IMR-90 (cell line): ENCODE measurements around the gene RIMBP2.

Experiments
- MAZ ChIP-seq: IDR thresholded peaks from 2 replicates; pipeline ENCODE4 v1.6.1; 2012; ENCODE audit warnings: low read depth, mild to moderate bottlenecking, low read length, improper control_type of control experiment, moderate library complexity, borderline replicate concordance
- MXI1 ChIP-seq: IDR thresholded peaks from 2 replicates; pipeline ENCODE4 v1.6.1; 2012; ENCODE audit warnings: low read depth, mild to moderate bottlenecking, low read length, moderate library complexity, borderline replicate concordance
- NFE2L2 ChIP-seq: fragments of 150-350 bp; IDR thresholded peaks from 2 replicates; pipeline ENCODE4 v1.6.1; 2016; ENCODE audit warnings: low read depth, mild to moderate bottlenecking, low read length
- POLR2A ChIP-seq: IDR thresholded peaks from 2 replicates; pipeline ENCODE4 v1.6.1; 2012; ENCODE audit warnings: mild to moderate bottlenecking, low read depth, low read length
- RFX5 ChIP-seq: IDR thresholded peaks from 2 replicates; pipeline ENCODE4 v1.8.0; 2012; ENCODE audit warnings: low read depth, mild to moderate bottlenecking, low read length, moderate library complexity
- SMC3 ChIP-seq: fragments of 150-350 bp; IDR thresholded peaks from 2 replicates; pipeline ENCODE4 v1.6.1; 2016; ENCODE audit warnings: low read depth, mild to moderate bottlenecking, antibody characterized with exemption, low read length, moderate library complexity
- TF ChIP-seq, protein P1 (sequence below): conservative IDR thresholded peaks from 2 replicates; pipeline ENCODE4 v1.5.1; 2012; ENCODE audit warnings: mild to moderate bottlenecking, low read depth, low read length, improper control_type of control experiment
- TF ChIP-seq, protein P2 (sequence below): fragments of 150-350 bp; IDR thresholded peaks from 2 replicates; pipeline ENCODE4 v1.6.1; 2016; ENCODE audit warnings: low read depth, mild to moderate bottlenecking, low read length, moderate library complexity, borderline replicate concordance

DNA sequence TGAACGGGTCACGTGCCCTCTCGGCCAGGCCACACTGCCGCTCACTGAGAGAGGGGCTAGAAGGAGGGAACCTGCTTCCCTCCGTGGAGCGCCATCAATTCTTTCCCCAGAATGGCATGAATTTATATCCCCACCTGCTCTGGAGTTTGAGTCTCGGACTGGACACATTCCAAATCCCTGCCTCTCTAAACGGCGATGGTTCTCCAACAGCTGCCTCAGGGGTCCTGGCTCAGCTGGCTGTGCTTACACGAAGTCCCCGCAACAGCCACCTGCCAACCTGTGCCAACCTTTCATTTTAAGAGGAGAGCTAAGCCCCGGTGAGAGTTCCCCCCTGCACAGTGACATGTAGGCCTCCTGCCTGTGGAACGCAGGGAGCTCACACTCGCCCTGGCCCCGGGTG, 73.2 kb downstream of the RIMBP2 start:
- no peak for TF ChIP-seq SMC3
- TF ChIP-seq, protein P1, sequence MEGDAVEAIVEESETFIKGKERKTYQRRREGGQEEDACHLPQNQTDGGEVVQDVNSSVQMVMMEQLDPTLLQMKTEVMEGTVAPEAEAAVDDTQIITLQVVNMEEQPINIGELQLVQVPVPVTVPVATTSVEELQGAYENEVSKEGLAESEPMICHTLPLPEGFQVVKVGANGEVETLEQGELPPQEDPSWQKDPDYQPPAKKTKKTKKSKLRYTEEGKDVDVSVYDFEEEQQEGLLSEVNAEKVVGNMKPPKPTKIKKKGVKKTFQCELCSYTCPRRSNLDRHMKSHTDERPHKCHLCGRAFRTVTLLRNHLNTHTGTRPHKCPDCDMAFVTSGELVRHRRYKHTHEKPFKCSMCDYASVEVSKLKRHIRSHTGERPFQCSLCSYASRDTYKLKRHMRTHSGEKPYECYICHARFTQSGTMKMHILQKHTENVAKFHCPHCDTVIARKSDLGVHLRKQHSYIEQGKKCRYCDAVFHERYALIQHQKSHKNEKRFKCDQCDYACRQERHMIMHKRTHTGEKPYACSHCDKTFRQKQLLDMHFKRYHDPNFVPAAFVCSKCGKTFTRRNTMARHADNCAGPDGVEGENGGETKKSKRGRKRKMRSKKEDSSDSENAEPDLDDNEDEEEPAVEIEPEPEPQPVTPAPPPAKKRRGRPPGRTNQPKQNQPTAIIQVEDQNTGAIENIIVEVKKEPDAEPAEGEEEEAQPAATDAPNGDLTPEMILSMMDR, result no peak
- TF ChIP-seq POLR2A, result no peak
- no peak for TF ChIP-seq MXI1
- TF ChIP-seq MAZ, result no peak
- TF ChIP-seq, protein P2, sequence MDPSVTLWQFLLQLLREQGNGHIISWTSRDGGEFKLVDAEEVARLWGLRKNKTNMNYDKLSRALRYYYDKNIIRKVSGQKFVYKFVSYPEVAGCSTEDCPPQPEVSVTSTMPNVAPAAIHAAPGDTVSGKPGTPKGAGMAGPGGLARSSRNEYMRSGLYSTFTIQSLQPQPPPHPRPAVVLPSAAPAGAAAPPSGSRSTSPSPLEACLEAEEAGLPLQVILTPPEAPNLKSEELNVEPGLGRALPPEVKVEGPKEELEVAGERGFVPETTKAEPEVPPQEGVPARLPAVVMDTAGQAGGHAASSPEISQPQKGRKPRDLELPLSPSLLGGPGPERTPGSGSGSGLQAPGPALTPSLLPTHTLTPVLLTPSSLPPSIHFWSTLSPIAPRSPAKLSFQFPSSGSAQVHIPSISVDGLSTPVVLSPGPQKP, result no peak
- no peak for TF ChIP-seq RFX5
- TF ChIP-seq NFE2L2, result no peak
